GM21717 (cell line): ENCODE measurements around the gene PRMT9.

Experiments
- ATAC-seq: cut with Tn5 transposase; IDR thresholded peaks from one replicate; pipeline ENCODE4 v1.9.1; 2021; ENCODE audit warnings: mild to moderate bottlenecking, moderate library complexity; ENCODE audit not compliant: unreplicated experiment

The PRMT9 gene

GRCh38 chr4:147682755-147683154 is 1.2 kb downstream of the PRMT9 start:
- no peak for ATAC-seq

- ATAC-seq = no peak
Measured at GRCh38 chr4:147678796-147679549, 5.0 kb downstream of the PRMT9 start.

- no peak for ATAC-seq
Measured at GRCh38 chr4:147678106-147678505, 5.9 kb downstream of the PRMT9 start.

- no peak for ATAC-seq
Measured at GRCh38 chr4:147674496-147674895, 9.5 kb downstream of the PRMT9 start.

GRCh38 chr4:147674073-147674472 is 9.9 kb downstream of the PRMT9 start:
- ATAC-seq = no peak

GRCh38 chr4:147658501-147658900 is 25.5 kb downstream of the PRMT9 start:
- ATAC-seq = no peak

GRCh38 chr4:147655639-147656038 is 28.3 kb downstream of the PRMT9 start:
- ATAC-seq = no peak

- peak; percentile 65 for ATAC-seq
Measured at GRCh38 chr4:147651563-147651962, 32.4 kb downstream of the PRMT9 start.

- no peak for ATAC-seq
Measured at GRCh38 chr4:147648656-147649055, 35.3 kb downstream of the PRMT9 start.

- no peak for ATAC-seq
Measured at GRCh38 chr4:147645099-147645498, 38.9 kb downstream of the PRMT9 start.

GRCh38 chr4:147644471-147644870 is 39.5 kb downstream of the PRMT9 start:
- no peak for ATAC-seq

- ATAC-seq = no peak
Measured at GRCh38 chr4:147643616-147644015, 40.3 kb downstream of the PRMT9 start.

GRCh38 chr4:147640331-147640730 is 43.6 kb downstream of the PRMT9 start:
- no peak for ATAC-seq

- ATAC-seq = no peak
Measured at GRCh38 chr4:147639388-147639787, 44.6 kb downstream of the PRMT9 start.

- ATAC-seq = peak; percentile 68
Measured at GRCh38 chr4:147638942-147639341, 45.0 kb downstream of the PRMT9 start.

- no peak for ATAC-seq
Measured at GRCh38 chr4:147638365-147638764, 45.6 kb downstream of the PRMT9 start.

- no peak for ATAC-seq
Measured at GRCh38 chr4:147635348-147635747, 48.6 kb downstream of the PRMT9 start.

- no peak for ATAC-seq
Measured at GRCh38 chr4:147633643-147634042, 50.3 kb downstream of the PRMT9 start.

GRCh38 chr4:147633113-147633512 is 50.9 kb downstream of the PRMT9 start:
- ATAC-seq = no peak

- ATAC-seq = no peak
Measured at GRCh38 chr4:147629783-147630730, 53.9 kb downstream of the PRMT9 start.

- ATAC-seq = no peak
Measured at GRCh38 chr4:147628415-147628814, 55.5 kb downstream of the PRMT9 start.

- ATAC-seq = no peak
Measured at GRCh38 chr4:147626903-147627302, 57.1 kb downstream of the PRMT9 start.
